ENCODE measurements around the gene WDR35.

WDR35 gene

GRCh38 chr2:20011276-20012031 is 21.5 kb upstream of the WDR35 start:
- DNase-seq (ENCODE audit: low read depth), result no peak

- no peak for DNase-seq (ENCODE audit: low read depth)
Measured at GRCh38 chr2:20008703-20009102, 18.8 kb upstream of the WDR35 start.

- DNase-seq (ENCODE audit: low read depth), result no peak
Measured at GRCh38 chr2:20005891-20006470, 16.1 kb upstream of the WDR35 start.

GRCh38 chr2:20005067-20005627 is 15.2 kb upstream of the WDR35 start:
- DNase-seq (ENCODE audit: low read depth), result no peak

GRCh38 chr2:20001361-20001863 is 11.5 kb upstream of the WDR35 start:
- no peak for DNase-seq (ENCODE audit: low read depth)

- DNase-seq (ENCODE audit: low read depth), result no peak
Measured at GRCh38 chr2:19993731-19994130, 3.8 kb upstream of the WDR35 start.

- no peak for DNase-seq (ENCODE audit: low read depth)
Measured at GRCh38 chr2:19991895-19992294, 2.0 kb upstream of the WDR35 start.

GRCh38 chr2:19990416-19990728 is 467 bp upstream of the WDR35 start:
- DNase-seq (ENCODE audit: low read depth), result no peak

- DNase-seq (ENCODE audit: low read depth), result no peak
Measured at GRCh38 chr2:19989342-19989666, 601 bp downstream of the WDR35 start.

GRCh38 chr2:19988600-19988999 is 1.3 kb downstream of the WDR35 start:
- DNase-seq (ENCODE audit: low read depth), result no peak

- no peak for DNase-seq (ENCODE audit: low read depth)
Measured at GRCh38 chr2:19987936-19988335, 2.0 kb downstream of the WDR35 start.

- DNase-seq (ENCODE audit: low read depth), result no peak
Measured at GRCh38 chr2:19982268-19982667, 7.6 kb downstream of the WDR35 start.

GRCh38 chr2:19979932-19980331 is 10.0 kb downstream of the WDR35 start:
- no peak for DNase-seq (ENCODE audit: low read depth)

- DNase-seq (ENCODE audit: low read depth), result no peak
Measured at GRCh38 chr2:19973466-19973865, 16.4 kb downstream of the WDR35 start.

- no peak for DNase-seq (ENCODE audit: low read depth)
Measured at GRCh38 chr2:19971691-19972090, 18.2 kb downstream of the WDR35 start.

- no peak for DNase-seq (ENCODE audit: low read depth)
Measured at GRCh38 chr2:19963386-19963785, 26.5 kb downstream of the WDR35 start.

GRCh38 chr2:19955544-19956422 is 34.1 kb downstream of the WDR35 start:
- DNase-seq (ENCODE audit: low read depth), result peak; percentile 9

- no peak for DNase-seq (ENCODE audit: low read depth)
Measured at GRCh38 chr2:19949071-19949470, 40.8 kb downstream of the WDR35 start.

- no peak for DNase-seq (ENCODE audit: low read depth)
Measured at GRCh38 chr2:19947184-19947940, 42.5 kb downstream of the WDR35 start.

- no peak for DNase-seq (ENCODE audit: low read depth)
Measured at GRCh38 chr2:19944205-19944845, 45.6 kb downstream of the WDR35 start.

- DNase-seq (ENCODE audit: low read depth), result no peak
Measured at GRCh38 chr2:19943189-19943588, 46.7 kb downstream of the WDR35 start.
